Trophoblast cell (in vitro differentiated cells and primary cell): ENCODE data around the gene ZNF221.

Experiments
- DNase-seq, 2 donors: peaks; one replicate each; pipeline ENCODE4 v3.0.0-alpha.2; 2016
- H2AFZ ChIP-seq: 2 replicates; pipeline ENCODE4 v1.6.1; 2013; ENCODE audit warnings: low read length, moderate library complexity, mild to moderate bottlenecking; ENCODE audit not compliant: insufficient read depth, poor library complexity
- H2AK5ac ChIP-seq: 2 replicates; pipeline ENCODE4 v1.6.1; 2013; ENCODE audit warnings: mild to moderate bottlenecking, low read length
- H2BK120ac ChIP-seq: 2 replicates; pipeline ENCODE4 v1.6.1; 2013; ENCODE audit warnings: low read length, mild to moderate bottlenecking, moderate library complexity; ENCODE audit not compliant: insufficient read depth, poor library complexity
- H2BK12ac ChIP-seq: 2 replicates; pipeline ENCODE4 v1.6.1; 2013; ENCODE audit warnings: mild to moderate bottlenecking, low read length, moderate library complexity
- H2BK5ac ChIP-seq: 2 replicates; pipeline ENCODE4 v1.6.1; 2013; ENCODE audit warnings: low read length, low read depth, moderate library complexity, mild to moderate bottlenecking; ENCODE audit not compliant: poor library complexity
- H3K14ac ChIP-seq: 2 replicates; pipeline ENCODE4 v1.6.1; 2013; ENCODE audit warnings: mild to moderate bottlenecking, low read length
- H3K18ac ChIP-seq: 2 replicates; pipeline ENCODE4 v1.6.1; 2013; ENCODE audit warnings: mild to moderate bottlenecking, low read length
- H3K23ac ChIP-seq: 2 replicates; pipeline ENCODE4 v1.6.1; 2013; ENCODE audit warnings: low read length
- H3K27ac ChIP-seq: 2 replicates; pipeline ENCODE4 v1.5.1; 2013; ENCODE audit warnings: low read depth, mild to moderate bottlenecking, inconsistent platforms, low read length, moderate library complexity
- H3K27me3 ChIP-seq: 2 replicates; pipeline ENCODE4 v1.6.1; 2013; ENCODE audit warnings: inconsistent platforms, mild to moderate bottlenecking, low read length, moderate library complexity; ENCODE audit not compliant: insufficient read depth
- H3K36me3 ChIP-seq, 2 experiments: 1 replicate in 1 of 2; 2 replicates in 1 of 2; pipeline ENCODE4 v1.6.1; 2013; ENCODE audit warnings: low read length in 2 of 2, mild to moderate bottlenecking in 2 of 2, moderate library complexity in 1 of 2; ENCODE audit not compliant: insufficient read depth in 2 of 2, control insufficient read depth in 1 of 2
- H3K4ac ChIP-seq: 2 replicates; pipeline ENCODE4 v1.6.1; 2013; ENCODE audit warnings: low read depth, mild to moderate bottlenecking, low read length, moderate library complexity
- H3K4me1 ChIP-seq, 2 experiments: 1 replicate in 1 of 2; 2 replicates in 1 of 2; pipeline ENCODE4 v1.6.1; 2013; ENCODE audit warnings: low read length in 2 of 2, mild to moderate bottlenecking in 2 of 2, moderate library complexity in 1 of 2; ENCODE audit not compliant: insufficient read depth in 2 of 2, control insufficient read depth in 1 of 2
- H3K4me2 ChIP-seq: 2 replicates; pipeline ENCODE4 v1.6.1; 2013; ENCODE audit warnings: inconsistent platforms, mild to moderate bottlenecking, low read length, moderate library complexity
- H3K4me3 ChIP-seq: 2 replicates; pipeline ENCODE4 v1.5.1; 2013; ENCODE audit warnings: mild to moderate bottlenecking, low read depth, low read length, inconsistent platforms
- H3K79me1 ChIP-seq: one replicate; pipeline ENCODE4 v1.6.1; 2013; ENCODE audit warnings: low read length
- H3K79me2 ChIP-seq: 2 replicates; pipeline ENCODE4 v1.6.1; 2013; ENCODE audit warnings: low read length, mild to moderate bottlenecking; ENCODE audit not compliant: control insufficient read depth, insufficient read depth, poor library complexity
- H3K9ac ChIP-seq: 2 replicates; pipeline ENCODE4 v1.6.1; 2013; ENCODE audit warnings: mild to moderate bottlenecking, low read length
- H3K9me3 ChIP-seq: 2 replicates; pipeline ENCODE4 v1.6.1; 2013; ENCODE audit warnings: low read depth, mild to moderate bottlenecking, control low read depth, inconsistent platforms, low read length; ENCODE audit not compliant: insufficient read depth
- H4K12ac ChIP-seq: 2 replicates; pipeline ENCODE4 v1.6.1; 2013; ENCODE audit warnings: low read depth, mild to moderate bottlenecking, low read length, moderate library complexity
- H4K8ac ChIP-seq: 2 replicates; pipeline ENCODE4 v1.6.1; 2013; ENCODE audit warnings: low read depth, mild to moderate bottlenecking, low read length, moderate library complexity
- H4K91ac ChIP-seq: one replicate; pipeline ENCODE4 v1.6.1; 2013; ENCODE audit warnings: low read depth, mild to moderate bottlenecking, low read length, moderate library complexity
- WGBS: extraction: QIAGEN DNeasy Blood & Tissue Kit; methylation state at CpG from one replicate; pipeline ENCODE4 v1.1.7; 2013; ENCODE audit warnings: missing lambda C conversion rate; ENCODE audit not compliant: insufficient read length, insufficient coverage; ENCODE audit errors: extremely low coverage; 5-methylcytosine and 5-hydroxymethylcytosine counted together

The ZNF221 gene

GRCh38 chr19:43983544-43983911, 32.5 kb downstream of the ZNF221 start:
- Histone ChIP-seq H3K27ac (no peak overlapping the region), H3K4me2 (peak overlapping the region; percentile 99), H4K91ac (no peak overlapping the region), H3K23ac (no peak overlapping the region), H4K12ac (no peak overlapping the region), H2AK5ac (no peak overlapping the region), H3K79me2 (no peaks in the 10 kb centered on the region), H3K27me3 (no peaks in the 10 kb centered on the region), H3K36me3 (no peaks in the 10 kb centered on the region), H3K18ac (no peak overlapping the region), H3K4me1 (peaks cover 2 to 3% of the 10 kb centered on the region in 2 experiments), H2AFZ (no peak overlapping the region), H3K79me1 (peaks cover 2% of the 10 kb centered on the region), H2BK12ac (no peak overlapping the region), H3K9ac (no peak overlapping the region), H3K9me3 (no peaks in the 10 kb centered on the region), H2BK120ac (no peak overlapping the region), H2BK5ac (no peak overlapping the region), H3K14ac (no peak overlapping the region), H3K4me3 (no peak overlapping the region), H3K4ac (no peak overlapping the region), H4K8ac (no peak overlapping the region)
- no peak for DNase-seq
- WGBS, result no CpG with 5 or more reads among the region's 2 CpGs

GRCh38 chr19:43983912-43984686, 33.1 kb downstream of the ZNF221 start, which contains the start of gene ZNF155:
TSS of gene ZNF155 (plus strand) at chr19:43984188. CDS start at chr19:43988544, 4,356 bp downstream.
- Histone ChIP-seq H3K4ac (peak within 1 kb of the TSS; percentile 69), H3K4me2 (peak within 1 kb of the TSS; percentile 99), H3K9ac (peak within 1 kb of the TSS; percentile 84), H3K4me3 (peak within 1 kb of the TSS; percentile 83), H4K8ac (peak within 1 kb of the TSS; percentile 72), H3K14ac (peak within 1 kb of the TSS; percentile 56), H3K79me1 (peaks cover 2% of the 10 kb centered on the region), H2AK5ac (no peak within 1 kb of the TSS), H3K27ac (no peak within 1 kb of the TSS), H3K9me3 (no peaks in the 10 kb centered on the region), H3K79me2 (no peaks in the 10 kb centered on the region), H3K27me3 (no peaks in the 10 kb centered on the region), H2AFZ (peak within 1 kb of the TSS; percentile 97), H3K18ac (peak within 1 kb of the TSS; percentile 37), H3K36me3 (no peaks in the 10 kb centered on the region), H4K91ac (peak within 1 kb of the TSS; percentile 64), H4K12ac (peak within 1 kb of the TSS; percentile 73), H2BK120ac (peak within 1 kb of the TSS; percentile 22), H2BK5ac (peak within 1 kb of the TSS; percentile 21), H2BK12ac (no peak within 1 kb of the TSS), H3K23ac (no peak within 1 kb of the TSS), H3K4me1 (peaks cover 2 to 3% of the 10 kb centered on the region in 2 experiments)
- peak; percentile 96 to 97 for DNase-seq
- WGBS, result no CpG with 5 or more reads among the region's 40 CpGs

- Histone ChIP-seq H4K8ac (peak overlapping the region; percentile 72), H3K23ac (no peak overlapping the region), H3K9ac (peak overlapping the region; percentile 82), H2AFZ (peak overlapping the region; percentile 97), H3K36me3 (peaks cover 2% of the 10 kb centered on the region in 2 experiments), H2AK5ac (no peak overlapping the region), H2BK120ac (peak overlapping the region; percentile 22), H2BK5ac (no peak overlapping the region), H3K9me3 (no peaks in the 10 kb centered on the region), H3K79me1 (peaks cover 2% of the 10 kb centered on the region), H3K27me3 (no peaks in the 10 kb centered on the region), H4K12ac (peak overlapping the region; percentile 62), H3K14ac (peak overlapping the region; percentile 56), H3K18ac (no peak overlapping the region), H3K4me2 (peak overlapping the region; percentile 99), H3K27ac (no peak overlapping the region), H4K91ac (peak overlapping the region; percentile 37), H2BK12ac (no peak overlapping the region), H3K4me3 (peak overlapping the region; percentile 83), H3K4me1 (peaks cover 2 to 3% of the 10 kb centered on the region in 2 experiments), H3K4ac (peak overlapping the region; percentile 69), H3K79me2 (no peaks in the 10 kb centered on the region)
- no peak for DNase-seq
- WGBS, result no CpG with 5 or more reads among the region's 14 CpGs
Observed at GRCh38 chr19:43984687-43985000, 33.6 kb downstream of the ZNF221 start.

- H3K9ac ChIP-seq, result no peak overlapping the region
- H2AK5ac ChIP-seq, result no peak overlapping the region
- DNase-seq, result no peak
- H2BK120ac ChIP-seq, result no peak overlapping the region
- H4K8ac ChIP-seq, result peak overlapping the region; percentile 19
- no peaks in the 10 kb centered on the region for H3K79me2 ChIP-seq
- peaks cover 0 to 2% of the 10 kb centered on the region in 2 experiments for H3K4me1 ChIP-seq
- no peak overlapping the region for H3K14ac ChIP-seq
- H4K12ac ChIP-seq, result no peak overlapping the region
- H2BK5ac ChIP-seq, result no peak overlapping the region
- H2AFZ ChIP-seq, result no peak overlapping the region
- H3K4me3 ChIP-seq, result no peak overlapping the region
- no peak overlapping the region for H3K4me2 ChIP-seq
- H3K4ac ChIP-seq, result no peak overlapping the region
- no peak overlapping the region for H3K18ac ChIP-seq
- H3K27ac ChIP-seq, result no peak overlapping the region
- H3K9me3 ChIP-seq, result no peaks in the 10 kb centered on the region
- H3K27me3 ChIP-seq, result no peaks in the 10 kb centered on the region
- WGBS, result no CpG with 5 or more reads among the region's 10 CpGs
- peaks cover 7 to 11% of the 10 kb centered on the region in 2 experiments for H3K36me3 ChIP-seq
- H3K23ac ChIP-seq, result no peak overlapping the region
- peaks cover 2% of the 10 kb centered on the region for H3K79me1 ChIP-seq
- no peak overlapping the region for H4K91ac ChIP-seq
- no peak overlapping the region for H2BK12ac ChIP-seq
Observed at GRCh38 chr19:43997631-43998290, 46.7 kb downstream of the ZNF221 start.
